HG03565 (cell line): Measurements from ENCODE around the gene ADGRD1.

Experiments
- ATAC-seq: cut with Tn5 transposase; IDR thresholded peaks from one replicate; pipeline ENCODE4 v1.9.1; 2021; ENCODE audit warnings: mild to moderate bottlenecking, moderate library complexity; ENCODE audit not compliant: unreplicated experiment

Gene ADGRD1

DNA sequence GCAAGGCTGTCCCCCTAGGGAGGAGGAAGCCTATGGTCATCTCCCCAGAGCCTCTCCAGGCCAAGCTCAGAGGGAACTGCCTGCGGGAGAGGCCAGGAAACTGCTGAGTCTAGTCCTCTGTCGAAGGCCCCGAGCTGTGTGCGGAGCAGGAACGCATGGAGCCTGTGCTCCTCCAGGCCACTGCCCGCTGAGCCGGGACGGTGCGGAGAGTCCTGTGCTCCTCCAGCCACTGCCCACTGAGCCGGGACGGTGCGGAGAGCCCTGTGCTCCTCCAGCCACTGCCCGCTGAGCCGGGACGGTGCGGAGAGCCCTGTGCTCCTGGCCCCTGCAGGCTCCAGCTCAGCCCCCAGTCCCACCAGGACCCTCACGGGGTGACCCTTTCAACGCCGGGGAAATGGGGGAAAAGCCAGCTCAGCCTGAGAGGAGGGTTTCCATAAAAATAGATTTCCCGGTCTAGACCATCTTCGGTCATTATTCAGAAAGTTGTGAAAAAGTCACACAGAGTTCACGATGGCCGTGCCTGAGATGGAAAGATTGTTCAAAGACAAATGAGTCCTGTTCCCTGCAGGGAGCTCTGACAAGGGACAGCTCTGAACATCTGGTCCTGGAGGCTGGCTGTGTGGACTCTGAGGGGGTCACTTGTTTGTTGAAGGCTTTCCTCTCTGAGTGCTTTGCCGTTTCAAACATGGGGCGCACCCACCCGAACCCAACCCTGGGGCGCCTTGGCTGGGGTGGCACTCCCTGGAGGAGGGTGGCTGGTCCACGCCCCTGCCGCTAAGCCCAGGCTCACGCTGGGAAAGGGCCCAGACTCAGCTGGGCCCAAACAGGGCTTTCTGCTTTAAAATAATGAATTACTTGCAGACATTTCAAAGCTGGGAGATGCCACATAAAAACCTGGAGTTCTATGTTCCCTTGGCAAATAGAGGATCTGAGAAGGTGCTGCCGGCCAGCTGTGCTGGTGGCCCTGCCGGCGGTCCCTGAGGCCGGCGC, 85.5 kb downstream of the ADGRD1 start:
- ATAC-seq, result no peak

DNA sequence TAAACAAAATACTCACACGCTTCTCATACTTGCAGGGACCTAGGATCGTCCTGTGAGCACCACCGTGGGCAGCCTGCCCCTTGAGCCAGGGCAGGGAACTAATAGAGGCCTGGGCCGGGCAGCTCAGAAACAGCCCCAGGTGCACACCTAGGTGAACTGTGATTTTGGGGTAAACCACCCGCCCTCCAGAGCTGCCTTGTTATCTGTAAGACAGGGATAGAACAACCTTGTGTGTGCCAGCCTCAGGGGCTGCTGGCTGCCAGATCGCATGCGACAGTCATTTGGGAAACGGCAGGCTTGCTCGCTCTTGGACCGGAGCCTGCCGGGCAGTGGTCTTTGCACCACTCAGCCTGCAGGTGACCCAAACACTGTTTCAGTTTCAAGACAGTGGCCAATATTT, 86.8 kb downstream of the ADGRD1 start:
- ATAC-seq, result no peak

DNA sequence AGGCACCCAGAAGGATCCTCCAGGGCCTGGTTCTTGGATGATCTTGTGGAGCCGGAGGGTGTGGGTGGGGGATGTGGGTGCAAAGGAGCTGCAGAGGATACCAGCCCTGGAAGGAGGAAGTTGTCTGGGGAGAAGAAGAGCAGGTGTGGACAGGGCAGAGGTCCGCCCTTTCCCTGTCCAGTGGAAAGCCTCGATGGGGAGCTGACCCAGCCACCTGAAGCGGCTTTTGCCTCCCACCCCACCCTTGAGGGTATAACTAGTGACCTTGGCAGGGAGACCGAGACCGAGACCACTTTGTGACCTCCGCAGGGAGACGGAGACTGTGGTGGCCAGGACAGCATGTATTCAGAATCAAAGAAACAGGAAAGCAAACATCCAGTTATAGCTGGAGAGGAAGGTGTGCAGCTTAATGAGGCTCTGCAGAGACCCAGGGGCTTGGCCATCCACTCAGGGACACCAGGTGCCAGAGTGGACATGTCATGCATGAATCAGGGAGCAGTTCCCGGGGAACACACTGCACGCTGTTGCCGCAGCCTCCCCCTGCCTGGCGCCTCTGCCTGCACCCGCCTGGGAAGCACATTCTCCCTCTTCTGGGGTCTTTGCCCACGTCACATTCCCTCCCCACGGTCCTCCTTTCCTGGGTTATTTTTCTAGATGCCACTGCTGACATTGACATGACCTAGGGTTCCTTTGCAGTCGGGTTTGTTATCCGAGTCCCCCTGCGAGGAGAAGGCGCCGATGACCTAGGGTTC, 87.7 kb downstream of the ADGRD1 start:
- ATAC-seq, result no peak

DNA sequence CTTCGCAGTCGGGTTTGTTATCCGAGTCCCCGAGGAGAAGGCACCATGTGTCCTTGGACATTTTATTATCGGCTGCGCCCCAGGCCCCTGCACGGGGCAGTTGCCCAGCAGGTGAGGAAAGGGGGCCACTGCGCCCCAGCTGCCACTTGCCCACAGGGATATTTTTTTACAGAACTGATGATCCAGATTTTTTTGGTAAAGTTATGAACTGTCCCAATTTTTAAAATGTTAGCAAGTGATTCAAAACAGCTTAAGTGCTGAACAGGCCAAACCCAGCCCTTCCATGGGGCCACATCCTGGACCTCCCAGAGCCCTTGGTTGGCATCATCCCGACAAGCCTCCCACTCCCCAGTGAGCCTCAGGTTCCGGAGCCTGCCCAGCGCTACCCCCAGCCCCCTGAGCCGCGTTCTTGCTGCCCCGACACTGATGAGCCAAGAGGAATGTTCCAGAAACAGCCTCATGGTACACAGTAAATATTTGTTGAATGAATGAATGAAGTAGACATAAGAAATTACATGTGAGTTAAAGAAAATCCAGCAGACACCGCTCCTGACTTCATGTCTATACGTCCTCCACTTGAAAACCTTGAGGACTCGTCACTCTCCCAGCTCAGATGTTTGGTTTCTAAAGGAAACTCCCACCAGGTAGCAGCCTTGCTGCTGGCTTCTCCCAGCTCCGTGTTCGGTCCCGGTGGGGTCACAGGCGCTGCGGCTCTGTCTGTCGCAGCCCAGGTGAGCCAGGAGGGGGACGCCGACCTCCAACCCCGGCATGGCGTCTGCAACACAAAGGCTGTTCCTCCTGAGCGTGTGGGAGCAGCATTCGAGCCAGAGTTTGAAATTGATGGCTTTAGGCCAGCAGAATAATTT, 88.5 kb downstream of the ADGRD1 start:
- no peak for ATAC-seq

DNA sequence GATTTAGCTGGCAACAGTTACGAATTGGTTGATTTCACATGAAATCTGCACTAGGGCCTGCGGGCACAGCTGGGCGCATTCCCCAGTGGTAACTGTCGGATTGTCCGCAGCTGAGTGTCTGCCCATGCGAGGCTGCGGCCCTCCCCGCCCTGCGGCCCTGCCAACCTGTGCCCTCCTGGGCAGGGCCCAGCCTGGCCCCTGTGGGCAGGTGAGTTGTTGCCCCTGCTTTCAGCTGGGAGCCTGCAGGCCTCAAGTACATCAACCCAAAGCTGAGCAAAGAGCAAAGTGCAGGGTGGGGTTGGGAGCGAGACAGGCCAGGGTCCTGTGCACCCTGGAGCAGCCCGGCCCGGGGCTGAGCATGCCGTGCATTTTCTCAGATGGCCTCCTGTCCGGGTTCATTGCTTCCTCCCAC, 89.1 kb downstream of the ADGRD1 start:
- ATAC-seq, result no peak

DNA sequence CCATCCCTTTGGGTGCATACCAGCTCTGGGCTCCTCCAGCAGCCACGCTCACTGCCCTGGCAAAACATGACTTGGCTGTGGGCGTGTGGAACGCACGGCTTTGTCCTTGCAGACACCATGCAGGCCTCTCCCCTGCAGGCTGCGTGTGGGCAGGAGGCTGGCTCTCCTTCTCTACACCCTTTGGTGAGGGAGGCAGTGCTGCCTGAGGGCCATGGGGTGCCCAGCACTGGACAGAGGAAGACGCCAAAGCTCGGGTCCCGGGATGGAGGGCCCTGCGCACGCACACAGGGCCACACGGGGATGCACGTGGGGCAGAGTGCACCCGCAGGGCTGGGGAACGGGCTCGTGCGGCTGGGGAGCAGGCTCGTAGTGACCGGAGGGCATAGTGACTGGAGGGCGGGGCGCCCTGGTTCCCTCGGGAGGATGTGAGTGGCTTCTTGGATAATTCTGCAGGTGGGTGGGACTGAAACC, 89.7 kb downstream of the ADGRD1 start:
- no peak for ATAC-seq

DNA sequence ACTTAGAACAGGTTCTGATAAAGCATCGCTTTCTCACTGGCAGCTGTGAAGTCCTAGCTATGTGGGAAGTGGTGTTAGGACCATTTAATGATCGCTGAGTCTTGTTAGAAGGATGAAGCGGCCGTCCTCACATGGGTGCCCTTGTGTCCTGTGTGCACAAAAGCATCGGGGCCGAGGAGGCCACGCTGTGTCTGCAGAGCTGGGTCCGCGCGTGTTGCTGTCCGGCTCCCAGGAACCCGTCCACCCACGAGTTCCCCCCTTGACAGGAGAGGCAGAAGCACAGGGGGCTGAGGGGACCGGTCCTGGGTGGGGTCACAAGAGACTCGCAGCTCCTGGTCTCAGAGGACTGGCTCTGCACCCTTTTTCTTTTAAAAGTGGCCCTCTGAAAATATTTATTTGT, 90.4 kb downstream of the ADGRD1 start:
- no peak for ATAC-seq

DNA sequence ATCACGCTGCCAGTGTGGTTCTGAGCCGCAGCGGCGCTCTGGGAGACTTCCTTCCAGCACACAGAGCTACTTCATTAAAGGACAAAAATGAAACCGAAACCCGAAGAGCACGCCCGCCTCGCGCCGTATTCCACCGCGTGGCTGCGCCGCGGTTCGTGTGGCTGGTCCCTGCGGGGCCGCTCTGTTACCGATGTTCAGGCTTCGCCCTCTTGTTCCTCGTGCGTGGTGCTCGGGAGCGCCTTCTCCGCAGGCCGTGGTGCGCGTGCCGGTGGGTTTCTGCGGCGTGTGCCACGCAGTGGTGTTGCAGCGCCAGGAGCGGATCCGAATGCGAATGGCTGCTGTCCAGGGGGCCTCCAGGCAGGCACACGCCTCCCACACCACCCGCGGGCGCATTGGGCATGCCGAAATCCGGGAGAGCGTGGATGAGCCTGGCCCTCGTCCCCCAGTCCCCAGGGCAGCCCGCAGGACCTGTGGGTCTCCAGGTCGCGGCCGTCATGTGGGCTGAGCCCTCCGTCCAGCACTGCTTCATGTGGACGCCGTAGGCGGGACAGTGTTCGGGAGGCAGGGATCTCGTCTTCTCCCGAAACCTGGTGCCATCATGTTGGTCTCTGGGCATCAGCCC, 91.2 kb downstream of the ADGRD1 start:
- ATAC-seq, result no peak

DNA sequence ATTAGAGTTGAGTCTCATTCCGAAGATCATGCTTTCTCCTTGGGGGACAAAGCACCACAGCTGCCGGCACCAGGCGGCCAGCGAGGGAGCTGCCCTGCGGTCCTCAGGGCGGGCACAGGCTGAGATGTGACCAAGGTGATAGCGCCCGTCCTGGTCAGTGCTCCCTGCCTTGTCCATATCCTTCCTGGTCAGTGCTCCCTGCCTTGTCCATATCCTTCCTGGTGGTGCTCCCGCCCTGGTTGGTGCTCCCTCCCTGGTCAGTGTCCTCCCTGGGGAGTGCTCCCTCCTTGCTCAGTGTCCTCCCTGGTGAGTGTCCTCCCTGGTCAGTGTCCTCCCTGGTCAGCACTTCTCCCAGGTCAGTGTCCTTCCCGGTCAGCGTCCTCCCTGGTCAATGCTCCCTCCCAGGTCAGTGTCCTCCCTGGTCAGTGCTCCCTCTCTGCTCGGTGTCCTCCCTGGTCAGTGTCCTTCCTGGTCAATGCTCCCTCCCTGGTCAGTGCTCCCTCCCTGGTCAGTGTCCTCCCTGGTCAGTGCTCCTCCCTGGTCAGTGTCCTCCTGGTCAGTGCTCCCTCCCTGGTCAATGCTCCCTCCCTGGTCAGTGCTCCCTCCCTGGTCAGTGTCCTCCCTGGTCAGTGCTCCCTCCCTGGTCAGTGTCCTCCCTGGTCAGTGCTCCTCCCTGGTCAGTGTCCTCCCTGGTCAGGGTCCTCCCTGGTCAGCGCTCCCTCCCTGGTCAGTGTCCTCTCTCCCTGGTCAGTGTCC, 92.2 kb downstream of the ADGRD1 start:
- no peak for ATAC-seq

DNA sequence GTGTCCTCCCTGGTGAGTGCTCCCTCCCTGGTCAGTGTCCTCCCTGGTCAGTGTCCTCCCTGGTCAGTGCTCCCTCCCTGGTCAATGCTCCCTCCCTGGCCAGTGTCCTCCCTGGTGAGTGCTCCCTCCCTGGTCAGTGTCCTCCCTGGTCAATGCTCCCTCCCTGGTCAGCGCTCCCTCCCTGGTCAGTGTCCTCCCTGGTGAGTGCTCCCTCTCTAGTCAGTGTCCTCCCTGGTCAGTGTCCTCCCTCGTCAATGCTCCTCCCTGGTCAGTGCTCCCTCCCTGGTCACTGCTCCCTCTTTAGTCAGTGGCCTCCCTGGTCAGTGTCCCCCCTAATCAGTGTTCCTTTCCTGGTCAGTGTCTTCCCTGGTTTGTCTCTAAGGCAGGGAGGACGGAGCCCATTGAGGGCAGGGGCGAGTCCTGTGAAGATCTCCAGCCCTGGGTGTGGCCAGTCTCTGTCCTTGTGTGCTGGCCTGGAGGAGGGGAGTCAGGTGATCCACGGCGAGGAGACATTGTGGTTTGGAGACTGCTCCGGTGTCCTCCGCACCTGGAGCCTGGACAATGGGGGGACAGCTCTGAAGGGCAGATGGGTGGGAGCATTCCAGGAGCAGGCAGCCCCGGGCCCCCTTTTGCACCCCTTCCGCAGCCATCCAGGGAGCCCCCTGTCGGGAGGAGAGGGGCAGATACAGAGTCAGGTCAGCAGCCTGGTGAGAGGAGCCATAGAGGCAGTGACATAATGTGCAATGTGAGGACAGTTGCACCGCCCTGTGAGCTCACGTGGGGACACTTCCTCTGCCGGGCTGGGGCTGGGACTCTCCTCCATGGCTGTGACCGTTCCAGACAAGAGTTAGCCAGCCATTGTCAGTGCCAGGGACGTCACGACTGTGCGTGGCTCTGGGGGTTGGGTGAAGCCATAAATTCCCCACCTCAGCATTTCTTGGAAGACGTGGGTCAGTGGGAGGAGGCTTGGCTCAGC, 93.4 kb downstream of the ADGRD1 start:
- no peak for ATAC-seq

DNA sequence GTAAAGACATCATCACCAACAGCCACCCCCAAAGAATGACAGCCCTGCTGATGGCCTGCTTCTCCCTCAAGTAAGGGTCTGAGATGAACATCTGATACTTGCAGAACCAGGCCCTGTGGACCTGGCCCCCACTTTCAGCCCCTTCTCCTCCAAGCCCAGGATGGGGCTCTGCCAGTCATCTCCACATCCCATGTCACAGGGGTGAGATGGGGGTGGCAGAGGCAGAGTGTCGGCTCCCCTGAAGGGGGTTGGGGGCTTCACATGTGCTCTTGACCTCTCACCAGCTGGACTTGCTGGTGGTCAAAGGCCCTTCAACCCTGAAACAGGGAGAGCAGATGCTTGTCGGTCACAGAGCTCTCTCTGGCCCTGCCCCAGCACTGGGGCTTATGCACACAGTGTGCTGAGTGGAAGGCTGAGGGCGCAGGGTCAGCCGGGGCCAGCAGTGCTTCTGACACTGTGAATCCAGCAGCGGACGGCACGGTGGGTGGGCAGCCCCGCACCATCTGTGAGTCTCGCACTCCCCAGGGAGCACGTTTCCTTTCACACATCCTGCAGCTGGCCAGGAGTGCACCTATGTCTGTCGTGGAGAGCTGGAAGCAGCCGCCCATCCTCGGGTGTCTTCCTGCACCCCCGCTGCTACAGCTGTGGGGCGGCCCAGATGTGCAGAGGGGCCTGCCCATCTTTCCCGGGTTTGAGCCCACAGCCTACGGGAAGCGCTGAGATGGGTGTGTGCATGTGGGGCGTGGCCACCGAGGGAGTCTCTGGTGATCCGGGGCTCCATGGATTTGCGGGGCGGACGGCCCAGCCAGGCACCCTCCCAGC, 94.3 kb downstream of the ADGRD1 start:
- ATAC-seq, result no peak

DNA sequence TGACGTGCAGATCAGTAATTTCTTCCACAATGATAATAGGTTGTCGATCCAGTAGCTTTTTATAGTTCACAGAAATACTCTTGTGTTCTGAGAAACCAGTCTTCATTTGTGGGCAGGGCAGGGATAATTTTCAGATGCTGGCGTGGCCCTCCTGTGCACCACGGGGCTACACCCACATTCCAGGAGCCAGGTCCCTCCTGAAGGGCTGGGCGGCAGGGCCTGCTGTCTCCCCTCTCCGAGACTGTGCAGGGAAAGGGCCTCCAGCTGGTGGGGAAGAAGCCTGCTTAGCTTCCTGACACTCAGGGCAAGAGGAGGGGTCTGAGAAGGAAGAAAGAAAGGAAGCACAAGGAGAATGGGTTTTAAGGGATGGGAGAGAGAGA, 94.9 kb downstream of the ADGRD1 start:
- ATAC-seq, result no peak

DNA sequence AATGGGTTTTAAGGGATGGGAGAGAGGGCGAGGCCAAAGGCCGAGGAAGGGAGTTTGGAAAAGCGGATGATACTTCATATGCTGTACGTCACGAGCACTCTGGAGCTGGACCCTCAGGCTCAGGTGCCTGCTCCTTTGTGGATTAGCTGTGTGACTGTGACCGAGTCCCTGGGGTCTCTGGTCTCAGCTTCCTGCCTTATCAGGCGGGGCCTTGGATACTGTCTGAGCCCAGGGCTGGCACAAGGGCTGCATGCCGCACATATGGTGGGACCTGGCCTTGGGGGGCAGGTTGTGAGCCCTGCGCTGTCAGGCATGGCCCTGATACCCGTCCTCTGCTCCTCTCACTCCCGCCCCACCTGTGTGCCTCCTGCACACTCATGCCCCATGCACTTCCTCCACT, 95.3 kb downstream of the ADGRD1 start:
- ATAC-seq, result no peak

DNA sequence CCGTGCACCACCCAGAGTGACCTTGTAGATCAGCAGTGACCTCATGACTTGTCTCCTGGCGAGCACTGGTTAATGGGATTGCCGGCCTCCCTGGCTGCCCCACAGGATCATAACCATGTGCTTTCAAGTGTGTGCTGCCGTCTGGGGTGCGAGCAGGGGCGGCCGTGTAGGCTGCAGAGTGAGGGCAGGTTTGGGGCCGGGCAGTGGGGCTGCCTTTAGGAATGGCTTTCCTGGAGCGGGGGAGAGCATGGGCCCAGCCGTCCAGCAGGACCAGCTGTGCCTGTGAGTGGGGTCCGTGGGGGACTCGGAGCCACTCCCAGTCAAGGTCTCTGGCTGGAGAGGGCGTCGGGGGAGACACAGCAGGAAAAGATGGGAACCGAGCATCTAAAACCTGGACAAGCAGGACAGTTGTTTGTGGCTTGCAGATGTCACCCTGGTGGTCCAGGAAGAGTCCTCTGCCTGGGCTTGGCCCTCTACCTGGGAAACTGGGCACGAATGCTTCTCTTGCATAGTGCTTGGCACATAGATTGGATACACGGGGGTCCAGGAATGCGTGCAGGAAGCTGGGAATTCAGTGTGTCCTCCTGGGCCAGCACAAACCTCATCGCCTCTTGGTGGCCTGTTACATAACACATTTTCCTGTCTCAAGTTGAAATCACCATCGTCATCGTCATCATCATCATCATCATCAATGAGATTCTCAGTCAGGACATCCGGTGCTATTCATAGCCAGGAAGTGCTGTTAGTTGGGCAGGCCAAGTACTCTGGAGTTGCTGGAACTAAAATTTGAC, 96.0 kb downstream of the ADGRD1 start:
- ATAC-seq, result no peak

DNA sequence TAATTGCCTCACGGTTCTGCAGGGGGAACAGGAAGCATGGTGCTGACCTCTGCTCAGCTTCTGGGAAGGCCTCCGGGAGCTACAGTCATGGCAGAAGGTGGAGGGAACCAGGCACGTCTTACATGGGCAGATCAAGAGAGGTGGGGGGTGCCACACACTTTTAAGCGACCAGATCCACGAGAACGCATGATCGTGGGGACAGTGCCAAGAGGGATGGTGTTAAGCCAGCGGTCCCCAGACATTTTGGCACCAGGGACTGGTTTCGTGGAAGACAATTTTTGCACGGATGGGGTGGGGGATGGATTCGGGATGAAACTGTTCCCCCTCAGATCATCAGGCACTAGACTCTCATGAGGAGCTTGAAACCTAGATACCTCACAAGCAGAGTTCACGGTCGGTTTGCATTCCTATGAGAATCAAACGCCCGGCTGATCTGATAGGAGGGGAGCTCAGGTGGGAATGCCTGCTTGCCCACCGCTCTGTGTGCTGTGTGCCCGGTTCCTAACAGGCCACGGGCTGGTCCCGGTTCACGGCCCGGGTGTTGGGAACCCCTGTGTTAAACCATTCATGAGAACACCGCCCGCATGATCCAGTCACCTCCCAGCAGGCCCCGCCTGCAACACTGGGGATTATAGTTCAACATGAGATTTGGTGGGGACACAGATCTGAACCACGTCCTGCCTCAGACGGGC, 96.9 kb downstream of the ADGRD1 start:
- ATAC-seq, result no peak

DNA sequence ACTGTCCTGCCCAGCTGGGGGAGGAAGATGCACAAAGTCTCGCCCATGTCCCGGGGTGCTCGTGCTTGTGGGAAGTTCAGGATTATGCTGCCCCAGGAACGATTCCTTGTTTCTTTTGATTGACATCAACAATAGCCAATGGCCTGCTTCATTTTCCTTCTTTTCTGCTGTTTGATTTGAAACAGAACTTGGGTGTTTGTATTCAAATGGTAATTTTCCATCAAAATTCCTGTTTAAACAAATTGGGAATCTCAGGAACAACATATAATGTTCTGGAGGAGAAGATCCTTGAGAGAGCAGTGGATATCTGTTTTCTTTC, 97.4 kb downstream of the ADGRD1 start:
- no peak for ATAC-seq
